H9 (cell line): Measurements from ENCODE around the gene SUN2. TPM values are rescaled to one million over a fixed set of nuclear protein-coding genes. Genes with fewer than 3 reads are reported as not detected.

ENCODE experiments used
- DNase-seq: peaks from one replicate; pipeline ENCODE4 v3.0.0-alpha.2; 2017
- H2AFZ ChIP-seq: one replicate; pipeline ENCODE4 v1.6.1; 2013; ENCODE audit warnings: mild to moderate bottlenecking, low read length, control low read depth, moderate library complexity
- H2AK5ac ChIP-seq: 2 replicates; pipeline ENCODE4 v1.6.1; 2013; ENCODE audit warnings: low read length, control low read depth, mixed read lengths; ENCODE audit not compliant: insufficient read length
- H2BK120ac ChIP-seq: one replicate; pipeline ENCODE4 v1.6.1; 2013; ENCODE audit warnings: low read depth, mild to moderate bottlenecking, low read length, control low read depth, inconsistent platforms; ENCODE audit not compliant: poor library complexity, severe bottlenecking
- H2BK12ac ChIP-seq: 2 replicates; pipeline ENCODE4 v1.6.1; 2013; ENCODE audit warnings: low read length, control low read depth, mixed read lengths, low read depth; ENCODE audit not compliant: insufficient read length
- H2BK15ac ChIP-seq: 2 replicates; pipeline ENCODE4 v1.6.1; 2013; ENCODE audit warnings: low read depth, low read length, control low read depth
- H2BK20ac ChIP-seq: one replicate; pipeline ENCODE4 v1.6.1; 2013; ENCODE audit warnings: low read depth, mild to moderate bottlenecking, low read length, control low read depth, inconsistent platforms; ENCODE audit not compliant: poor library complexity, severe bottlenecking
- H2BK5ac ChIP-seq: 2 replicates; pipeline ENCODE4 v1.6.1; 2013; ENCODE audit warnings: low read length, control low read depth, mixed read lengths; ENCODE audit not compliant: insufficient read length
- H3K14ac ChIP-seq: 2 replicates; pipeline ENCODE4 v1.6.1; 2013; ENCODE audit warnings: low read length, control low read depth; ENCODE audit not compliant: insufficient read depth
- H3K18ac ChIP-seq: 2 replicates; pipeline ENCODE4 v1.6.1; 2013; ENCODE audit warnings: low read depth, mild to moderate bottlenecking, mixed read lengths, low read length, control low read depth; ENCODE audit not compliant: insufficient read length
- H3K23ac ChIP-seq: 2 replicates; pipeline ENCODE4 v1.6.1; 2013; ENCODE audit warnings: low read length, control low read depth, mixed read lengths, low read depth; ENCODE audit not compliant: insufficient read length
- H3K23me2 ChIP-seq: 2 replicates; pipeline ENCODE4 v1.6.1; 2013; ENCODE audit warnings: low read depth, mild to moderate bottlenecking, mixed read lengths, low read length, control low read depth; ENCODE audit not compliant: insufficient read length, poor library complexity, severe bottlenecking
- H3K27ac ChIP-seq: 2 replicates; pipeline ENCODE4 v1.5.1; 2013; ENCODE audit warnings: low read length, control low read depth, mixed read lengths, low read depth; ENCODE audit not compliant: insufficient read length
- H3K27me3 ChIP-seq: 2 replicates; pipeline ENCODE4 v1.6.1; 2013; ENCODE audit warnings: low read length, control low read depth, inconsistent platforms; ENCODE audit not compliant: insufficient read depth
- H3K4ac ChIP-seq: 2 replicates; pipeline ENCODE4 v1.6.1; 2013; ENCODE audit warnings: low read depth, mild to moderate bottlenecking, control low read depth, inconsistent platforms, low read length, moderate library complexity
- H3K4me1 ChIP-seq: 2 replicates; pipeline ENCODE4 v1.6.1; 2013; ENCODE audit warnings: low read length, control low read depth, inconsistent platforms; ENCODE audit not compliant: insufficient read depth
- H3K4me2 ChIP-seq: 2 replicates; pipeline ENCODE4 v1.6.1; 2013; ENCODE audit warnings: low read length, control low read depth, mixed read lengths; ENCODE audit not compliant: insufficient read length, insufficient read depth
- H3K56ac ChIP-seq: 2 replicates; pipeline ENCODE4 v1.6.1; 2013; ENCODE audit warnings: low read depth, mild to moderate bottlenecking, mixed read lengths, low read length, control low read depth; ENCODE audit not compliant: insufficient read length
- H3K79me1 ChIP-seq: 2 replicates; pipeline ENCODE4 v1.6.1; 2013; ENCODE audit warnings: low read depth, mild to moderate bottlenecking, moderate library complexity, low read length, control low read depth, inconsistent platforms; ENCODE audit not compliant: insufficient read depth, poor library complexity, severe bottlenecking
- H3K79me2 ChIP-seq: 2 replicates; pipeline ENCODE4 v1.6.1; 2013; ENCODE audit warnings: low read length, control low read depth, inconsistent platforms; ENCODE audit not compliant: insufficient read depth
- H3K9ac ChIP-seq: 2 replicates; pipeline ENCODE4 v1.6.1; 2013; ENCODE audit warnings: low read length, control low read depth, mixed read lengths; ENCODE audit not compliant: insufficient read length; ENCODE audit errors: extremely low read depth
- H3K9me3 ChIP-seq: one replicate; pipeline ENCODE4 v1.6.1; 2013; ENCODE audit warnings: low read depth, low read length, inconsistent platforms; ENCODE audit not compliant: control insufficient read depth
- H3T11ph ChIP-seq: one replicate; pipeline ENCODE4 v1.6.1; 2013; ENCODE audit warnings: mild to moderate bottlenecking, low read length, control low read depth, inconsistent platforms
- H4K20me1 ChIP-seq: one replicate; pipeline ENCODE4 v1.6.1; 2013; ENCODE audit not compliant: control insufficient read depth, insufficient read length, insufficient read depth
- H4K5ac ChIP-seq: 2 replicates; pipeline ENCODE4 v1.6.1; 2013; ENCODE audit warnings: low read depth, mild to moderate bottlenecking, mixed read lengths, low read length, control low read depth; ENCODE audit not compliant: insufficient read length
- H4K8ac ChIP-seq: replicated peaks from 2 replicates; pipeline ENCODE4 v1.6.1; 2013; ENCODE audit warnings: low read length, control low read depth, mixed read lengths, low read depth; ENCODE audit not compliant: insufficient read length
- H4K91ac ChIP-seq: 2 replicates; pipeline ENCODE4 v1.6.1; 2013; ENCODE audit warnings: low read depth, mild to moderate bottlenecking, moderate library complexity, mixed read lengths, low read length, control low read depth; ENCODE audit not compliant: insufficient read length
- H3K27ac Mint-ChIP-seq, 3 experiments: 2 replicates in 2 of 3; 3 replicates in 1 of 3; pipeline ENCODE4 v1.8.0; 2020 to 2021; ENCODE audit warnings: mixed read lengths in 3 of 3, mild to moderate bottlenecking in 1 of 3, moderate library complexity in 1 of 3
- H3K27me3 Mint-ChIP-seq: 2 replicates; pipeline ENCODE4 v1.8.0; 2021; ENCODE audit warnings: low read depth, mild to moderate bottlenecking, moderate library complexity, mixed read lengths
- H3K36me3 Mint-ChIP-seq, 3 experiments: 2 replicates in 2 of 3; 3 replicates in 1 of 3; pipeline ENCODE4 v1.8.0; 2020 to 2021; ENCODE audit warnings: low read depth in 3 of 3, mixed read lengths in 3 of 3; ENCODE audit not compliant: insufficient read depth in 1 of 3
- H3K4me1 Mint-ChIP-seq, 2 experiments: 2 replicates each; pipeline ENCODE4 v1.8.0; 2020; ENCODE audit warnings: mixed read lengths in 2 of 2
- H3K4me3 Mint-ChIP-seq, 2 experiments: 2 replicates in 1 of 2; 3 replicates in 1 of 2; pipeline ENCODE4 v1.8.0; 2020 to 2021; ENCODE audit warnings: mild to moderate bottlenecking in 2 of 2, mixed read lengths in 2 of 2, moderate library complexity in 1 of 2
- H3K9me3 Mint-ChIP-seq, 2 experiments: 2 replicates in 1 of 2; 3 replicates in 1 of 2; pipeline ENCODE4 v1.8.0; 2020; ENCODE audit warnings: mild to moderate bottlenecking in 2 of 2, mixed read lengths in 2 of 2, moderate library complexity in 1 of 2
- CTCF ChIP-seq: fragments of 200-600 bp; sonication (generic); conservative IDR thresholded peaks from 3 replicates; pipeline ENCODE4 v1.8.0; 2021; ENCODE audit warnings: antibody characterized with exemption, mild to moderate bottlenecking
- WGBS: extraction: QIAGEN DNeasy Blood & Tissue Kit; methylation state at CpG from one replicate; pipeline ENCODE4 v1.1.7; 2013; ENCODE audit warnings: missing lambda C conversion rate, low lambda C conversion rate, mixed read lengths; ENCODE audit not compliant: insufficient read length; ENCODE audit errors: extremely low coverage; 5-methylcytosine and 5-hydroxymethylcytosine counted together
- total RNA-seq: library from RNA; stranded (reverse); gene quantifications from 2 replicates; pipeline ENCODE4 v1.2.1, GENCODE V29; 2021

The SUN2 gene
- total RNA-seq, 1 experiment from 2014 or later: 12.0 TPM

GRCh38 chr22:38698407-38699094, 57.2 kb downstream of the SUN2 start:
- Histone ChIP-seq H3K23ac (no peak overlapping the region), H4K91ac (no peak overlapping the region), H4K5ac (no peak overlapping the region), H2BK120ac (no peak overlapping the region), H3K23me2 (peaks cover 10% of the 10 kb centered on the region), H3K4ac (no peak overlapping the region), H3K79me1 (peaks cover 1% of the 10 kb centered on the region), H2BK20ac (no peak overlapping the region), H3K79me2 (peaks cover 9% of the 10 kb centered on the region), H2AK5ac (no peak overlapping the region), H3K18ac (no peak overlapping the region), H3K14ac (no peak overlapping the region), H2BK5ac (no peak overlapping the region), H3K9ac (no peak overlapping the region), H2AFZ (no peak overlapping the region), H3K27me3 (no peaks in the 10 kb centered on the region), H3T11ph (no peak overlapping the region), H2BK12ac (no peak overlapping the region), H2BK15ac (no peak overlapping the region), H4K8ac (no peak overlapping the region), H3K4me1 (peaks cover 5% of the 10 kb centered on the region), H3K27ac (no peak overlapping the region), H3K56ac (no peak overlapping the region), H4K20me1 (no peaks in the 10 kb centered on the region), H3K4me2 (peak overlapping the region; percentile 72), H3K9me3 (no peaks in the 10 kb centered on the region)
- no peaks in the 10 kb centered on the region; the same call in 1 of the 2 replicates for H3K27me3 Mint-ChIP-seq
- H3K27ac Mint-ChIP-seq: peak overlapping the region in 1 of 3 experiments; percentile 44; a peak in 1 of 7 replicates
- H3K4me1 Mint-ChIP-seq: peaks cover 38 to 45% of the 10 kb centered on the region in 2 experiments
- DNase-seq: no peak
- no peaks in the 10 kb centered on the region for H3K9me3 Mint-ChIP-seq
- TF ChIP-seq CTCF: no peak
- WGBS: no CpG with 5 or more reads among the region's 13 CpGs
- H3K36me3 Mint-ChIP-seq: peaks cover 7 to 28% (median 13%) of the 10 kb centered on the region in 3 experiments; a peak in 6 of 7 replicates
- H3K4me3 Mint-ChIP-seq: peak overlapping the region; percentile 93 to 99
